ENCODE measurements around the gene UBA3. TPM values are rescaled to one million over a fixed set of nuclear protein-coding genes. Genes with fewer than 3 reads are reported as not detected.

Gene UBA3
- total and polyA plus RNA-seq, 10 of the 15 experiments (the other 5 are each of a cell fraction or from before 2014, with no cell fraction given) = 72.9 to 131 (median 102) TPM

- TF ChIP-seq LARP7 (IDR thresholded peaks at IDR 0.05) = no peak
- no peak for TF ChIP-seq SMC3 (IDR thresholded peaks at IDR 0.05; ENCODE audit: borderline replicate concordance, low read length)
Measured at GRCh38 chr3:69129531-69129930, 49.4 kb upstream of the UBA3 start (continued).

GRCh38 chr3:69128509-69128908 lies 48.3 kb upstream of the UBA3 start:
- no peak overlapping the region for H3K27ac ChIP-seq (ENCODE audit: control insufficient read depth, insufficient read depth)
- no peaks in the 10 kb centered on the region for H4K20me1 ChIP-seq (ENCODE audit: control insufficient read depth, insufficient read depth)
- no peaks in the 10 kb centered on the region for H3K4me1 ChIP-seq (ENCODE audit: control insufficient read depth, insufficient read depth, low read length)
- H3K79me2 ChIP-seq (ENCODE audit: control insufficient read depth, insufficient read depth, low read length) = no peaks in the 10 kb centered on the region
- SMC1A ChIA-PET (ENCODE audit: uncharacterized antibody, unreplicated experiment) = interaction anchor here (0.9 to 3.2 kb wide), 6 partner anchors 8 to 194 kb away, joined by 3 to 14 read pairs (median 4); no protein-coding TSS in a partner anchor
- H2AFZ ChIP-seq (ENCODE audit: control insufficient read depth, low read depth, low read length) = no peak overlapping the region
- BruUV-seq (replicated peaks) = no TSS peak
- intact Hi-C loops (cut with micrococcal nuclease; ENCODE audit: unreplicated experiment) (loop anchor here (10.0 kb wide), 1 partner anchor 816 kb away; no protein-coding TSS in a partner anchor), in situ Hi-C loops (cut with MboI) (loop anchor here (10.0 kb wide), 1 partner anchor 546 kb away; no protein-coding TSS in a partner anchor)
- RAD21 ChIA-PET (ENCODE audit: unreplicated experiment) = interaction anchor here (2.0 kb wide), 1 partner anchor 33 kb away, joined by 6 read pairs; no protein-coding TSS in a partner anchor
- no peak for FAIRE-seq
- TF ChIP-seq DPF2 (IDR thresholded peaks at IDR 0.05) (no peak), ZBED1 (IDR thresholded peaks at IDR 0.05; ENCODE audit: borderline replicate concordance) (no peak), POLR2A (IDR thresholded peaks at IDR 0.05; ENCODE audit: low read depth, low read length) (no peak), SKIL (IDR thresholded peaks at IDR 0.05; ENCODE audit: low read depth, poor library complexity, severe bottlenecking) (no peak), SP1 (IDR thresholded peaks at IDR 0.05; ENCODE audit: low read depth, low read length) (no peak), RFX5 (IDR thresholded peaks at IDR 0.05; ENCODE audit: low read depth, low read length) (no peak), LARP7 (IDR thresholded peaks at IDR 0.05) (no peak), KAT2A (conservative IDR thresholded peaks at IDR 0.05; ENCODE audit: control insufficient read depth, low read depth, low read length) (no peak), CBX5 (IDR thresholded peaks at IDR 0.05; ENCODE audit: low read depth) (no peak), BRCA1 (IDR thresholded peaks at IDR 0.05; ENCODE audit: low read depth, low read length) (no peak), EZH2 (IDR thresholded peaks at IDR 0.05; ENCODE audit: borderline replicate concordance, control insufficient read depth, low read depth, low read length) (no peak), ZNF274 (IDR thresholded peaks at IDR 0.05; ENCODE audit: insufficient read depth, insufficient read length) (no peak), ATF7 (IDR thresholded peaks at IDR 0.05; ENCODE audit: low read depth) (no peak), RUNX3 (IDR thresholded peaks at IDR 0.05; ENCODE audit: low read length) (no peak), SUZ12 (IDR thresholded peaks at IDR 0.05; ENCODE audit: unreplicated experiment) (no peak), HSF1 (IDR thresholded peaks at IDR 0.05; ENCODE audit: low read depth, low read length) (no peak), CTCF (IDR thresholded peaks at IDR 0.05 in 2 of 3, conservative IDR thresholded peaks at IDR 0.05 in 1 of 3; ENCODE audit: control insufficient read depth in 2 of 3, extremely low read depth in 1 of 3, insufficient read depth in 1 of 3, low read depth in 3 of 3, low read length in 3 of 3) (no peak), CHD2 (IDR thresholded peaks at IDR 0.05; ENCODE audit: borderline replicate concordance, low read depth, low read length) (no peak)
- no peak for DNase-seq (ENCODE audit: low read depth, low spot score)
- POLR2A ChIA-PET = interaction anchor here (0.6 kb wide), 1 partner anchor 11 kb away, joined by 3 read pairs; no protein-coding TSS in a partner anchor
- no peak overlapping the region for H3K9ac ChIP-seq (ENCODE audit: control insufficient read depth, insufficient read depth, low read length)
- CTCF ChIA-PET = interaction anchor here (0.6 to 2.1 kb wide), 3 partner anchors 9 to 595 kb away, joined by 3 to 7 read pairs (median 3); no protein-coding TSS in a partner anchor
- H3K36me3 ChIP-seq (ENCODE audit: control insufficient read depth in 2 of 2, insufficient read depth in 2 of 2, low read length in 1 of 2) = no peaks in the 10 kb centered on the region
- no peaks in the 10 kb centered on the region for H3K9me3 ChIP-seq (replicated peaks; ENCODE audit: control insufficient read depth, insufficient read depth, low read length)
- H3K27me3 ChIP-seq (replicated peaks in 1 of 2; ENCODE audit: control insufficient read depth in 2 of 2, insufficient read depth in 2 of 2, low read length in 1 of 2) = no peaks in the 10 kb centered on the region; a peak in 1 of 4 replicates
- no peak for ATAC-seq
- no peak overlapping the region for H3K4me3 ChIP-seq
- H3K4me2 ChIP-seq (ENCODE audit: control insufficient read depth, insufficient read depth) = no peak overlapping the region
